Measurements from ENCODE around the gene SLX9. TPM values are rescaled to one million over a fixed set of nuclear protein-coding genes. Genes with fewer than 3 reads are reported as not detected.
"Not testable (repeated sequence)": the region's sequence is repeated elsewhere in the genome, so short reads cannot be mapped to it uniquely, and the experiment has no call there.

Gene SLX9
- total RNA-seq, 2 donors from 2014 or later = 26.1 to 28.6 TPM

DNA sequence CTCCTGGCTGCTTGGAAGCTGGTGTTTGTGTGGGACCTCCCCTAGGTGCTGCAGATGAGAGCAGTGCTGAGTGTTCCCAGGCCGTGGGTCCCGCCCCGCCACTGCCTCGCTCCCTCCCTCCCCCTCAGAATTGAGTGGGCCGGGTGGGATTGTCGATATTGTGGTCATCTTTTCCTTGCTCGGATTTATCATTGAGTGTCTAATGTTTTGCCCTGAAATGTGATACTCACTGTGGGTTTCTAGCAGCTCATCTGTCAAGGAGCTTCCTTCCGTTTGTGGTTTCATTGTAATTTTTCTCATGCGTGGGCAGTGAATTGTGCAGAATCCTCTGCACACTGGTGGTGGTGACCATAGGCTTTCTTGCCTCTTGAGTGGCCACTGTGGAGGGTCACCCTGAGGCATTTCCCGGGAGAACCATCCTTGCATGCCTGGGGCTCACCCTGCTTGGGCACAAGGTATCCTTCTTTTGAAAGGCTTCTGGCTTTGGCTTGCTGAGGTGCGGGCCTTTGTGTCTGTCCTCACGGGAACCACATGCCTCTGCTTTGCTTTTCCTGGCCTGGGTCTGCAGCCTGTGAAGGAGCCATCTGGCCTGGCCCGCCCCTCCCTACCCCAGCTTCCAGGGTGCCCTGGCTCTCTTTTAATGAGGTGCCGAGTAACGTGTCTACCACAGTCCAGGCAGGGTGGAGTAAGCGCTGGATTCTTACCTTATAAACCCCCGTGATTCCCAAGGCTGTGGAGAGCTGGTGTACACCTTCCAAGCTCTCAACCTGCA lies 25.6 kb downstream of the SLX9 start:
- peak; percentile 12 for DNase-seq
- intact Hi-C loops (cut with DNase I) = no loop called here
- ATAC-seq = no peak

DNA sequence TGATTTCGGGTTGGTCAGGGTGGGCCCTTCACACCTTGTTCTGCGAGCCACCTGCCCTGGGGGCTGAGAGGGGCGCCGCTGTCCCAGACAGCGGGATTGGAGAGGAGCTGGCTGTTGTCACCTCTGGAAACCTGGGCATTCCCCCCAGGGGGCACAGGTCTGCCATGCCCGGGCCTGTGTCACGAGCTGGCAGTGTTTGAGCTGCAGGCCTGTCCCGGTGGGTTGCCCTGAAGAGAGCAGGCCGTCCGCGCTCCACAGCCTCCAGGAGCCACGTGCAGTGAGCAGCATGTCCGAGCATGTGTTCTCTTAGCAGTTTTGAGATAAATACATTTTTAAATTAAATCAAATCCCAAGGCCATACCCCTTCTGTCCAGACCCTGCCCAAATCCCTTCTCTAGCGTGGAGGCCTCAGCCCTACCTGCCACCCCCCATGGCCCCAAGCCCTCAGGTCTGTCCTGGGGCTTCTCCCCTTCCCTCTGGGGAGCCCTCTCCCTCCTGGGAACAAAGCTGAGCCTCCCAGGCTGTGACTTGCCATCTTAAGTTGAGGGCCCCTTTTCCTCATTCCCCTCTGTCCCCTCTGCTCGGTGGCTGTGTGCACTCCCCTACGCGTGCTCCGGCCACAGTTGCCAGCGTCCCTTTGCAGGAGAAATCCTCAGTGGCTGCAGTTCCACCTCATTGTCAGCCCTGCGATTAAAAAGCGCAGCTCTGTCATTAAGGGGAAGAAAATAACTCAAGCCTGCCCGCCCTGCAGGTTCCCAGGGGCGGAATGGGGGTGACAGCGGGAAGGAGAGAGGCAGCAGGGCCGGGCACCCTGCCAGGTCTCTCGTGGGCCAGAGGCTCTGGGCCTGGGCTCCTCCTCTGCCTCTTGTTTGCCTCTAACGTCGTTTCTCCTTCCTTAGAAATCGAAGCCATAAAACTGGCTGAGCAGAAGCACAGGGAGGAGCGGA lies 26.6 kb downstream of the SLX9 start:
- intact Hi-C loops (cut with DNase I) = no loop called here
- ATAC-seq (peak; percentile 41 to 64), DNase-seq (peak; percentile 75)

DNA sequence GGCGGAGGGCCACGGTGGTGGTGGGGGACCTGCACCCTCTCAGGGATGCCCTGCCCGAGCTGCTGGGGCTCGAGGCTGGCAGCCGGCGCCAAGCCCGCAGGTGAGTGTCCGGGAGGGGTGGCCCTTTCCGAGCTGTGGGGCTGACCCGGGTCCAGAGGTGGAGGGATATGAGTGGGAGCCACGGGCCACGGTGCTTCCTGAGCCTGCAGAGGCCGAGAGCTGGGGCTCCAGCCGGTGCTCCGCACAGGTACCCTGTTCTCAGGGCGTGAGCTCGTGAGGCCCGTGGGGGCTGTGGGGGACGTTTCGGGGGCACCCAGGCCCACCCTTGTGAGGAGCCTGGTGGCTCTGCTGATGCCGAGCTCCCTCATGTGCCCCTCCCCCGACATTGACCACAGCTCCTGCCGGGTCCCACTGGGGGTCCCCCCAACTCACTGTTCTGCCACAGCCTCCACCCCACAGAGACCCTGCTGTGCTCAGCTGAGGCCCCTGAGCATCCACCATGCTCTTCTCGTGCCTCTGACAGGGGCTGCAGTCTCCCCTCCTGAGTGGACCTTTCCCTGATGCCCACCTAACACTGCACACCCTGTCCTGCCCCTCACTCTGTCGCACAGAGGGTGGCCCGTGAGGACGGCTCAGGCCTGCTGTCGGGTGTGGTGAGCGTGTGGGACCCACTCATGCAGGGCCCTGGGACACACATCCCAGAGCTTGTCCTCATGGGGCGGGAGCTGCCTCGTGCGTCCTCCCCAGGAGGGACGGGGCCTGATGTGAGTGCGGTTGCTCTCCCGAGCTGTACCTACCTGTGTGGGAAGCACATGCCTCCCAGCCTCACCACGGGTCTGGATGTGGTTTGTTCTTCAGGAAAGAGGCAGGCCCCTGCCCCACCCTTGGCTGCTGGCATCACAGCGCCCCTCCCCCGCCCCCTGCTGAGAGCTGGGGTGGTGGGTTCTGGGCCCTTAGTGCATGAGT lies 27.5 kb downstream of the SLX9 start:
- peak in 1 of 2 donors; percentile 0 for ATAC-seq
- no peak for DNase-seq
- intact Hi-C loops (cut with DNase I) = no loop called here

DNA sequence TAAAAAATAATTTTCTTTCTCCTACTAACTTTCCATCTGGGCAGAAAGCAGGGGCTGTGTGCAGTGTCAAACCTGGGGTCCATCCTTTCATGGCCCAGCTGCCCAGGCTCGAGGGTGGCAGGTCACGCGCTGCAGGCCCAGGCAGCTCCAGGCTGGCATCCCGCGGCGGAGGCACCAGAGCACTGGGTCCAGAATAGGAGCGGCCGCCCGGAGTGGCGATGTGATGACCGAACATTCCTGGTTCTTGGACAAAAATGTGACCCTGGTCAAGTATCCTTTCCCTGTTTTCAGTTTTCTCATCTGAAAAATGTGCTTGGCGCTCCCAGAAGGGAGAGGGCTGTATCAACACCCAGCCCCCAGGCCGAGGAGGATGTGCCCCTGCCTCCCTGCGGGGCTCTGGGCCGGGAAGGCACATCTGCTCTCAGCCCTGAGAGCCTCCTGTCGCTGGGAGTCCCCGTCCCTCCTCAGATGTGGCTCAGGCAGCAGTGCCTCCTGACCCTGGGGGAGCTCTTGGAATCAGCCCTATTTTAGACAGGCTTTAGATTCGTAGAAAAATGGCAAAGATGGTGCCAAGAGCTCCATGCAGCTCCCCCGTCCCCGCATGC lies 29.3 kb downstream of the SLX9 start:
- ATAC-seq (no peak), DNase-seq (no peak)
- intact Hi-C loops (cut with DNase I) = no loop called here

DNA sequence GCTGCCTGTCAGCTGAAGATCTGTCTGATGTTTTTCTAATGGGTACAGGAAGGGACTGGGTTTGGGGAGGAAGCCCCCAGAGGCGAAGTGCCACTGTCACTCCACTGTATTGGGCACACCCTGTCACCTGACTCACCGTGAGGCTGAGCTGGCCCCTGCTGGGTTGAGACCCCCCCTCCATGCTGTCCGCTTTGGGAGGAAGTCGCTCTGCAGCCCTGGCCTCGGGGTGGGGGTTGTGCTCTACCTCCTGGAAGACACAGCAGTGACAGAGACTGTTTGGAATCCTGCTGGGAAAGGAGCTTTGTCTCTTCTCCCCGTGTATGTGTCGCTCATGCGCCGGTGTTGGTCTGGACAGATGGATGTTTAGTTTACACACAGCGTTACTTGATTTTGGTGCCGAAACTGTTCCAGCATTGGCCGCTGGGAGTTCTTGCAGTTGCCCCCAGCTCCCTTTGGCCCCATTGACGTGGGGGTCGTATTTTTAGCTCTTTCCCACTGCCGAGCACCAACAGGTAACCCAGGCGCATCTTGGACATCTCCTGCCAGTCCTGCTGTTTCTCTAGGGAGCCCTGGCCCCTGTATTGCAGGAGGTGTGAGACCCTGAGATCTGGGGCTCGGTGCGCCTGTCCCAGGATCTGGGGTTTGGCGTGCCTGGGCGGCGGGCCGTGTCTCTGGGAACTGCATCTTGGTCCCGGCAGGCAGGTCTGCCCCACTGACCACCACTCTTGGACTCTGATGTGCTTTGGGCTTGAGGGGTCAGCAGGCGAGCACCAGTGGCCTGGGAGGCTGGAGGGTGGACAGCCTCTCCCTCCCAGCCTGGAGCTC lies 30.3 kb downstream of the SLX9 start:
- intact Hi-C loops (cut with DNase I) = no loop called here
- ATAC-seq (peak in 1 of 2 donors; percentile 42), DNase-seq (no peak)

DNA sequence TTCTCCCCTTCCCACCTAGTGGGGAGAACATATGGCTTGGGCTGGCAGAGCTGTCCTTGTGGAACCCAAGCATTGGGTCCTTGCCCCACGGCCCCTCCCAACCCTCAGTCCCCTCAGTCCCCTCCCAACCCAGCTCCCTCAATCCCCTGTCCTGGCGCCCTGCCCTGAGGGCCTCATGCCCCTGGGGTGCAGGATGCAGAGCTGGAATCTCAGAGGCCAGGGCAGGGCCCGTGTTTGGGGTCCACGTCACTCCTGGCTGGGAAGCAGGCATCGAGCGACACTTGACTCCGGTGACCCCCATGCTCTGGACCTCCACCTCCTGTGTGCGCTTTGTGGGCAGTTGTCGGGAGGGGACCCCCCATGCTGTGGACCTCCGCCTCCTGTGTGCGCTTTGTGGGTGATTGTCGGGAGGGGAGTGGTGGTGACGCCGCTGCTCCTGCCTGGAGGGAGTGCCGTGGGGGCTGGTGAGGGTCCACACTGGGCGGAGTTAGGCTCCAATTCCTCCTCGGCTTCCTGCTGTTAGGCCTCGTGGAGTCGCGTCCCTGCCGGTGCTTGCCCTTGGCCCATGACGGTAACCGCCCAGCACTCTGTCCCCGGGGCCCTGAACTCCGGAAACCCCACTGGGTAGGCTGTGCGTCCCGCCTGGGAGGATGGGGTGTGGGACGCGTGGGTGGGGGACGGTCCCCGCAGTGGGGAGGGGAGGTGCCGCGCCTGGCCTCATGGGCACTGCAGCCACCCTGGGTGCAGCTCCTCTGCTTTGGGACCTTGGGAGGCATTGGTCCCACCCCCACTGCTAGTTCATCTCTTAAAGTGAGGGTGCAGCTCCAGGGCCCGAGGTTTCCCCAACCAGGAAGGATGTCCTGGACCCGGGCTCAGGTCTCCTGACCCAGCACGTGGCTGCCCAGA lies 31.2 kb downstream of the SLX9 start:
- intact Hi-C loops (cut with DNase I) = no loop called here
- no peak for ATAC-seq
- DNase-seq = no peak

DNA sequence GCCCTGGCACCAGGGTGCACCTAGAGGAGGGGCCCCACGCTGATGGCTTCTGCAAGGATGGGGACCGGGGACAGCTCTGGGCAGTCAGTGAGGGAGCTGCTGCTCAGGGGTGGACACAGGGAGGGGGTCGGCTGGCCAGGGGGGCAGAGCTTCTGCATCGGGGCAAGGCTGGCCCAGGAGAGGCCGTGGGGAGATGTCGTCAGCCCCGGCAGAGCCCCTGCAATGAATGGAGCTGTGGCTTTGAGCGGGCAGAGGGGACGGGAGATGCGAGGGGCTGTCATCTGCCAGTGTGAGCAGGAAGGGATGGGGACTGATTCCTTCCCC lies 31.8 kb downstream of the SLX9 start:
- no peak for DNase-seq
- intact Hi-C loops (cut with DNase I) = no loop called here
- no peak for ATAC-seq

DNA sequence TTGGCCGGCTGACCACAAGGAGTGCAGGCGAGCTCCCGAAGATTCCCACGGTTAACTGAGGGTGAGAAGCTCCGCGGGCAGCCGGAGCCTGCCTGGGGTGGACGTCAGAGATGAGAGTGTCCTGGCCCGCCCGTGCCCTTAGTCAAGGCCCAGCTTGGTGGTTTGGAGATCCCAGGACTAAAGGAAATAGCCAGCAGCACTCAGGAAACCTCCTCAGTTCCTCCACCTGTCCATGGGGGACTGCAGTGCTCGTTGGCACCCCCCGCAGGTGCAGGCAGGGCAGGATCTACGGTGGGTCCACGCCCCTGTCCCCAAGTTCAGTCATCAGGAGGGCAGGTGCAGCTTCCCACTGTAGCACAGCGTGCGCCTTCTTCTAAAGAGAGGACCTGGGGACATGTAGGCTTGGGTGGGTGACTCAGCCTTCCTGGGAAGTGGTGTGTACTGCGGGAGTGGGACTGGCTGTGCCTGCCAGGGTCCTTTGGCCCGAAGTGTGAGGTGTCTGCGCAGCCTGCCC lies 32.5 kb downstream of the SLX9 start:
- no peak for DNase-seq
- ATAC-seq = no peak
- intact Hi-C loops (cut with DNase I) = no loop called here

DNA sequence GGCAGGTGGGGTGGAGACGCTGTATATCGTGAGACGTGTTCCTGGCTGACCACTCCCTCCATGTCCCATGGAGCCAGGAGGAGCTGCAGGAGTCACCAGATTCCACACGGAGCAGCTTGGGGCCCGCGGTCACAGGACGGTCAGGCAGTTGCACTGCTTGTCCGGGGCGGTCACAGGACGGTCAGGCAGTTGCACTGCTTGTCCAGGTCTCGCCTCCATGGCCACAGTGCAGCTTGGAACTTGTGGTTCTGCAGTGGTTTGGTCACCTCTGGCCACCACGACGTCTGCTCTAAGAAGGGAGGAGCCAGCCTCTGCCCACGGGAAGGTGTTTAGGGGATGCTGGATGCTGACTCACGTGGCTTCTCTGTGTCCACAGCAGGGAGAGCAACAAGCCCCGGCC lies 33.0 kb downstream of the SLX9 start:
- no peak for ATAC-seq
- no peak for DNase-seq
- intact Hi-C loops (cut with DNase I) = no loop called here

DNA sequence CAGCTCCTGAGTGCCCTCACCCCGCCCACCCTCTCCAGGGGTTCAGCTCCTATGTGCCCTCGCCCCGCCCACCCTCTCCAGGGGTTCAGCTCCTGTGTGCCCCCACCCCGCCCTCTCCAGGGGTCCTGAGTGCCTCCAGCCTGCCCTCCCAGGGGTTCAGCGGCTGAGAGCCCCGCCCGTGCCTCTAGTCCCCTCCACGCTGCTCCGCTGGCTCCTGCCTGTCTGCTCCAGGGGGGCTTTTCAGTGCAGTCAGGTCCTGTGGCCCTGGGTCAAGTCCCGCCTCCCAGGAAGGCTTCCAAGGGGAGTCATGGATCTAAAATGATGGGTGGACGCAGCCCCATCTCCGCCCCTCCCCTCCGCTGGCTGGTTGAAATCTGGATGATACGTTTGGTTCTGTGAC lies 33.8 kb downstream of the SLX9 start:
- ATAC-seq (no peak), DNase-seq (no peak)
- intact Hi-C loops (cut with DNase I) = no loop called here

DNA sequence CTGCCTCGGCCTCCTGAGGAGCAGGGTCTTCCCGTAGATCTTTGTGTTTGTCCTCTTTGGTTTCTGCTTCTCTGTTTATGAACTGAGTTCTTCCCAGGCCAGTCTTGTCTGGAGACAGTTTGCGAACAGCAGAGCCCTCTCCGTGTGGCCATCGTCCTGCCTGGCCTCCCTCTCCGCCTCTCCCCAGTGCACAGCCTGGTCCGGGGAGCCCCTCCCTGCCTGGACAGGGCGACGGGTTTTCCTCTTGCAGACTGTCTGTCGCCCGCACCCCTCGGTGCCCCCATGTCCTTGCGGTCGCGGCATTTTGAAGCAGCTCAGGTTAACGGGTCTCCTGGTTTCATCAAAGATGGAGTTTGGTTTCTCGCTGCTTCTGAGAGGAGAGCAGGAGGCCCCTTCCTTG lies 34.8 kb downstream of the SLX9 start:
- DNase-seq (no peak), ATAC-seq (no peak)
- intact Hi-C loops (cut with DNase I) = no loop called here

DNA sequence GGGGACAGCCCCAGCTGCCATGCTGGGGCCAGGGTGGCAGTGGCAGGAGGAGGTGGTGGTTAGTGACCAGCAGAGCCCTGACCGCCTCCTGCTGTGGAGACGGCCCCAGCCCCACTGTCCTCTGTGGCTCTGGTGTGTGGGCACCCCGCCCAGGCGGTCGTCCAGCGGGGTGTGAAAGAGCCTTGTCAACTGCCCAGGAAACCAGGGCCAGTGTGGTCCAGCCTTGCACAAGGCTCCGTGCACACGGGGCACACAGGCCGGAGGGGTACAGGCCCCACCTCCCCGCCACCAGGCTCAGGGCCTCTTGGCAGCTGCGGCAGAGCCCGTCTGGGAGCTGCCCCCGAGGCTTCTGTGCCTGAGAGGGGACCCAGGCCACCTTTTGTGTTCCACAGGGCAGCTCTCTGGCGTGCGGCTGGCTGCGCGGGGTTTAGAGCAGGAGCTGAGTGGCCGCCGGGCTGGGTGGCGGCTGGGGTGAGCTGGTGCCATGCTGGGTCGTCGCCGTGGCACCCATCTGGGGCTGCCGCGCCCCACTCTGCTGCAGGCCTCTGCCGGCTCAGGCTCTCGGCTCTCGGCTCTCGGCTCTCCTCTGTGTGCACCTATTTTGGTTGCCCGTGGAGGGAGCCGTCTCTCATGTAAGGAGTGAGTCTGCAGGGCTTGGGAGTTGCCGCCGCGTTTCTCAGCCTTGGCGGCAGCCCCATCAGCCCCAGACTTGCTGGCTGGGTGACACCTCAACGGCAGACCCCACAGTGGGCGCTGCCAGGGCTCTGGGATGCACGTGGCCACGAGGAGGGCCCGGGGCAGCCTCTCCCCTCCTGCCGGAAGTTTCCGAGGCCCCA lies 36.1 kb downstream of the SLX9 start:
- ATAC-seq (peak; percentile 46 to 59), DNase-seq (no peak)
- intact Hi-C loops (cut with DNase I) = no loop called here

DNA sequence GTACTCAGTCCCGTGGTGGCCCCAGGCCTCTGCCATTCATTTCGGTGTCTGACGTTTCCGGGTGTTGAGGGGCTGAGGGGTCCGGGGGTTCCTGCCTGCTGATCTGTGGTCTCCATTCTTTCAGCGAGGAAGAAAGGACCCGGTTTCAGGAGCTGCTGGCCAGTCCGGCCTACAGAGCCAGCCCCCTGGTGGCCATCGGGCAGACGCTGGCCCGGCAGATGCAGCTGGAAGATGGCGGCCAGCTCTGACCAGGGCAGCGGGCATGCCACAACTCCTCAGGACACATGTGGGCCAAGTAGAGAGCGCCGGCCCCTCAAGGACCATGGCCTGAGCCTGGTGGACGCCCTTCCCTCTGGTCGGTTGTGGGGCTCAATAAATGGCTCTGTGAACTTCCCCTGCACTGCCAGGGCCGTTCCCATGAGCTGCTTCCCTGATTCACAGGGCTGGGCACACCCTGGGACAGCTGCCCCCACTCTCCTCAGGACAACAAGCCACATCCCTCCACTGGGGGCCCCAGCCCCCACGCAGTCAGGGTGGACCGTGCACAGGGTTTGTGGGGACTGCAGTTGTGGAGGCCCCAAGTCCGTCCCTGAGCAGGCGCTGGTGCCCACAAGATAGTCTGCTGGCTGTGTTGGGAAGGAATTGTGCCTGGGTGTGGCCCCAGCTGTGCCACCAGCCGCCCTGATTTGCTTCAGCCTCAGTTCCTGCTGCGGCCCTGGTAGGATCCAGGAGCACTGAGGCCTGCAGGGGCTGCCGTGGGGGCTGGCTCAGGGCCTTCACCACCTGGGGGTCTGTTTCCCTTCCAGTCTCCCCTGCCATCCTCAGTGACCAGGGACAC lies 36.9 kb downstream of the SLX9 start:
- DNase-seq; ATAC-seq; intact Hi-C loops (cut with DNase I): not testable (repeated sequence)

DNA sequence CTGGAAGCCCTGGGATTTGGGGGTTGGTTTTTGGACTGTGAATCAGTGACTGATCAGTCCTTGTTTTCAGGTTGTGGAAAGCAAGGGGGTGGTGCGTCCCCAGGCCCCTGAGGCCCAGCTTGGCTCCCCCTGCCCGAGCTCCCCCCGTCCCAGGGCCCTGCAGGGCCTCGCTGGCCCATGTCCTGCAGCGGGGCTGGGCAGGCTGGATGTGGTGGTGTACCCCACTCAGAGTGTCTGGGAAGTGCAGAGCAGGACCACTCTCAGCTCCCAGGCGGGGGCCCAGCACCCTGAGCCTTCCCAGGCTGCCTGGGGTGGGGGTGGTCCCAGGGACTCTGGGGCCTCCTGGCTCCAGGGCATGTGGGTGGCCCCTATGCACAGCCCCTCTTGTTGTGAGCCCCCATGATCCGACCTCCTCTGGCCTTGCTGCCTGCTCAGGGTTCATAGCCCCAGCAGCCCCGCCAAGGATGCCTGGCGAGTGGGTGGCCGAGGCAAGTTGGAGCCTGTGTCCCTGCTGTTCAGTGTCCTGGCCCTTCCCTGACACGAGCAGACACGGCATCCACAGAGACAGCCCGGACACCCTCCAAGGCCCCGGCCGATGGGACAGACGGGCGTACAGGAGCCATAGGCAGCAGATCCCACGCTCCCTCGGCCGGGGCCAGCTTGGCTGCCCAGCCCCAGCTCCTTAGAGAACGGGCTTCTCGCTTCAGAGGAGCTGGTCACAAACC lies 37.9 kb downstream of the SLX9 start:
- no peak for DNase-seq
- ATAC-seq = no peak
- intact Hi-C loops (cut with DNase I) = no loop called here
